HG03196 (cell line): ENCODE measurements around the gene FRRS1.

Experiments
- ATAC-seq: cut with Tn5 transposase; IDR thresholded peaks from one replicate; pipeline ENCODE4 v1.9.1; 2021; ENCODE audit not compliant: unreplicated experiment

FRRS1 gene

GRCh38 chr1:99735852-99736251, 30.6 kb downstream of the FRRS1 start:
- ATAC-seq: no peak

- ATAC-seq: no peak
These were observed 35.1 kb downstream of the FRRS1 start for GRCh38 chr1:99731384-99731783.

- no peak for ATAC-seq
These were observed 37.8 kb downstream of the FRRS1 start for GRCh38 chr1:99728494-99729235.

- no peak for ATAC-seq
These were observed 38.8 kb downstream of the FRRS1 start for GRCh38 chr1:99727575-99728185.

GRCh38 chr1:99726818-99727217, 39.6 kb downstream of the FRRS1 start:
- no peak for ATAC-seq

GRCh38 chr1:99726407-99726806, 40.0 kb downstream of the FRRS1 start:
- no peak for ATAC-seq

- ATAC-seq: no peak
These were observed 40.4 kb downstream of the FRRS1 start for GRCh38 chr1:99725996-99726395.

GRCh38 chr1:99723251-99723650, 43.2 kb downstream of the FRRS1 start:
- no peak for ATAC-seq

GRCh38 chr1:99717005-99717404, 49.4 kb downstream of the FRRS1 start:
- no peak for ATAC-seq

- no peak for ATAC-seq
These were observed 53.4 kb downstream of the FRRS1 start for GRCh38 chr1:99713006-99713405.

- ATAC-seq: no peak
These were observed 55.4 kb downstream of the FRRS1 start for GRCh38 chr1:99710994-99711393.

GRCh38 chr1:99707535-99708142, 58.8 kb downstream of the FRRS1 start:
- ATAC-seq: peak; percentile 77

- no peak for ATAC-seq
These were observed 61.0 kb downstream of the FRRS1 start for GRCh38 chr1:99705385-99705784.

GRCh38 chr1:99704356-99704816, 62.0 kb downstream of the FRRS1 start:
- no peak for ATAC-seq

GRCh38 chr1:99702221-99702620, 64.2 kb downstream of the FRRS1 start:
- no peak for ATAC-seq

- ATAC-seq: no peak
These were observed 66.4 kb downstream of the FRRS1 start for GRCh38 chr1:99700020-99700419.

GRCh38 chr1:99697580-99697979, 68.9 kb downstream of the FRRS1 start:
- ATAC-seq: no peak

GRCh38 chr1:99696616-99697015, 69.8 kb downstream of the FRRS1 start:
- no peak for ATAC-seq

GRCh38 chr1:99691175-99691574, 75.3 kb downstream of the FRRS1 start:
- ATAC-seq: no peak

- ATAC-seq: peak; percentile 90
These were observed 80.8 kb downstream of the FRRS1 start for GRCh38 chr1:99685516-99686180.

- ATAC-seq: no peak
These were observed 84.1 kb downstream of the FRRS1 start for GRCh38 chr1:99682291-99682751.

GRCh38 chr1:99681583-99681982, 84.9 kb downstream of the FRRS1 start:
- ATAC-seq: no peak
